Measurements from ENCODE around the gene PEAK3. TPM values are rescaled to one million over a fixed set of nuclear protein-coding genes. Genes with fewer than 3 reads are reported as not detected.

PEAK3 gene
- total and polyA plus RNA-seq, 10 of the 15 experiments (the other 5 are each of a cell fraction or from before 2014, with no cell fraction given): 0.03 to 0.10 (median 0.05) TPM; not detected in 7

- TF ChIP-seq PKNOX1 (IDR thresholded peaks at IDR 0.05) (0 out of 2 replicates have a peak, but pooled peaks have one; percentile 10), NFXL1 (IDR thresholded peaks at IDR 0.05; ENCODE audit: borderline replicate concordance) (no peak), BHLHE40 (IDR thresholded peaks at IDR 0.05; ENCODE audit: borderline replicate concordance in 1 of 2, low read depth in 2 of 2, low read length in 1 of 2) (peak in 1 of 2 experiments; percentile 0; a peak in 1 of 4 replicates), BCL11A (IDR thresholded peaks at IDR 0.05; ENCODE audit: low read depth, low read length) (no peak), SUZ12 (IDR thresholded peaks at IDR 0.05; ENCODE audit: unreplicated experiment) (peak; percentile 49), MXI1 (IDR thresholded peaks at IDR 0.05; ENCODE audit: low read depth, low read length) (0 out of 2 replicates have a peak, but pooled peaks have one; percentile 6)
Measured at GRCh38 chr19:2290441-2291184, 8.6 kb upstream of the PEAK3 start (continued).

- SMC1A ChIA-PET (ENCODE audit: uncharacterized antibody, unreplicated experiment): interaction anchor here (1.1 to 2.9 kb wide), 4 partner anchors 13 to 103 kb away, joined by 3 to 11 read pairs (median 8); no protein-coding TSS in a partner anchor
- ATAC-seq: peak; percentile 72
- H3K4me2 ChIP-seq (ENCODE audit: control insufficient read depth, insufficient read depth): peak overlapping the region; percentile 98
- FAIRE-seq: peak; percentile 95
- no peaks in the 10 kb centered on the region for H3K9me3 ChIP-seq (replicated peaks; ENCODE audit: control insufficient read depth, insufficient read depth, low read length)
- POLR2A ChIA-PET: interaction anchor here (0.5 to 1.5 kb wide), 6 partner anchors 18 to 198 kb away, joined by 3 to 8 read pairs (median 5); partner anchors contain the start of genes LSM7 and SPPL2B
- no peaks in the 10 kb centered on the region for H3K27me3 ChIP-seq (replicated peaks in 1 of 2; ENCODE audit: control insufficient read depth in 2 of 2, insufficient read depth in 2 of 2, low read length in 1 of 2)
- 1% methylated on average over 52 of the region's 74 CpGs for WGBS (ENCODE audit: insufficient coverage, insufficient replicate concordance, low lambda C conversion rate, missing lambda C conversion rate)
- peak; percentile 48 for DNase-seq (ENCODE audit: low read depth, low spot score)
- RAD21 ChIA-PET (ENCODE audit: unreplicated experiment): interaction anchor here (0.6 to 1.7 kb wide), 9 partner anchors 27 to 121 kb away, joined by 3 to 10 read pairs (median 4); partner anchors contain the start of genes LSM7 and SPPL2B
- H3K9ac ChIP-seq (ENCODE audit: control insufficient read depth, insufficient read depth, low read length): peak overlapping the region; percentile 65
- peak overlapping the region; percentile 74 for H3K27ac ChIP-seq (ENCODE audit: control insufficient read depth, insufficient read depth)
- BruUV-seq (replicated peaks): TSS peak; percentile 55
- peaks cover 30% of the 10 kb centered on the region for H3K4me1 ChIP-seq (ENCODE audit: control insufficient read depth, insufficient read depth, low read length)
- H2AFZ ChIP-seq (ENCODE audit: control insufficient read depth, low read depth, low read length): peak overlapping the region; percentile 72
- H3K36me3 ChIP-seq (ENCODE audit: control insufficient read depth in 2 of 2, insufficient read depth in 2 of 2, low read length in 1 of 2): no peaks in the 10 kb centered on the region
- in situ Hi-C loops (cut with MboI) (no loop called here), intact Hi-C loops (cut with micrococcal nuclease; ENCODE audit: unreplicated experiment) (loop anchor here (1.0 kb wide), 1 partner anchor 38 kb away; the partner anchor contains the start of genes LSM7 and SPPL2B)
- H3K4me3 ChIP-seq: peak overlapping the region; percentile 65
- CTCF ChIA-PET: interaction anchor here (0.6 to 2.5 kb wide), 6 partner anchors 16 to 102 kb away, joined by 3 to 13 read pairs (median 4); no protein-coding TSS in a partner anchor
- no peaks in the 10 kb centered on the region for H4K20me1 ChIP-seq (ENCODE audit: control insufficient read depth, insufficient read depth)
- H3K79me2 ChIP-seq (ENCODE audit: control insufficient read depth, insufficient read depth, low read length): no peaks in the 10 kb centered on the region; the same call in 1 of the 2 replicates
- TF ChIP-seq CEBPB (IDR thresholded peaks at IDR 0.05; ENCODE audit: borderline replicate concordance in 1 of 2, low read depth in 2 of 2, low read length in 2 of 2) (no peak), IRF3 (IDR thresholded peaks at IDR 0.05) (no peak), BRCA1 (IDR thresholded peaks at IDR 0.05; ENCODE audit: low read depth, low read length) (no peak), MEF2A (IDR thresholded peaks at IDR 0.05; ENCODE audit: insufficient read depth, low read depth, low read length) (no peak), FOXM1 (IDR thresholded peaks at IDR 0.05; ENCODE audit: low read depth, low read length) (peak; percentile 51; the same call in 1 of the 2 replicates), TAF1 (IDR thresholded peaks at IDR 0.05; ENCODE audit: borderline replicate concordance, low read depth, low read length) (no peak), CHD4 (IDR thresholded peaks at IDR 0.05) (no peak), SREBF1 (IDR thresholded peaks at IDR 0.05; ENCODE audit: low read length) (no peak), MEF2B (IDR thresholded peaks at IDR 0.05; ENCODE audit: partially characterized antibody, poor library complexity, severe bottlenecking) (peak; percentile 46), YBX1 (IDR thresholded peaks at IDR 0.05) (no peak), TCF3 (IDR thresholded peaks at IDR 0.05; ENCODE audit: borderline replicate concordance, insufficient read depth, low read depth, low read length) (no peak), ZSCAN29 (IDR thresholded peaks at IDR 0.05) (no peak), SREBF2 (IDR thresholded peaks at IDR 0.05; ENCODE audit: low read length) (no peak), RFX5 (IDR thresholded peaks at IDR 0.05; ENCODE audit: low read depth, low read length) (no peak)
Measured at GRCh38 chr19:2289714-2290435, 7.9 kb upstream of the PEAK3 start.
